GM19023 (cell line): ENCODE measurements around the gene ADORA2A.
"Not testable (repeated sequence)": the region's sequence is repeated elsewhere in the genome, so short reads cannot be mapped to it uniquely, and the experiment has no call there.

ENCODE experiments used
- ATAC-seq: cut with Tn5 transposase; IDR thresholded peaks from one replicate; pipeline ENCODE4 v1.9.1; 2021; ENCODE audit warnings: mild to moderate bottlenecking, moderate library complexity; ENCODE audit not compliant: unreplicated experiment

Gene ADORA2A

DNA sequence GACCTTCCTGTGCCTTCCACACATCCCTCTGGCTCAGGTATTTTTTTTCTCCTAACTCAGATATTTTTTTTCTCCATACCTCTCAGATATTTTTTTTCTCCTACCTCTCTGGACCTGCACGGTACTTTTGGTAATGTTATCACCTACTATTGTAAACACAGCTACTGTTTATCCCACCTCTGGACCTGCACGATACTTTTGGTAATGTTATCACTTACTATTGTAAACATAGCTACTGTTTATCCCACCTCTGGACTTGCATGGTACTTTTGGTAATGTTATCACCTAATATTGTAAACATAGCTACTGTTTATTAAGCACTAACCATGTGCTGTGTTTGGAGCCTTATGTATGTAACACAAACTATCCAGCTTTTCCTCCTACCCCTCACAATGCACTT, 55.6 kb downstream of the ADORA2A start:
- ATAC-seq, result no peak

DNA sequence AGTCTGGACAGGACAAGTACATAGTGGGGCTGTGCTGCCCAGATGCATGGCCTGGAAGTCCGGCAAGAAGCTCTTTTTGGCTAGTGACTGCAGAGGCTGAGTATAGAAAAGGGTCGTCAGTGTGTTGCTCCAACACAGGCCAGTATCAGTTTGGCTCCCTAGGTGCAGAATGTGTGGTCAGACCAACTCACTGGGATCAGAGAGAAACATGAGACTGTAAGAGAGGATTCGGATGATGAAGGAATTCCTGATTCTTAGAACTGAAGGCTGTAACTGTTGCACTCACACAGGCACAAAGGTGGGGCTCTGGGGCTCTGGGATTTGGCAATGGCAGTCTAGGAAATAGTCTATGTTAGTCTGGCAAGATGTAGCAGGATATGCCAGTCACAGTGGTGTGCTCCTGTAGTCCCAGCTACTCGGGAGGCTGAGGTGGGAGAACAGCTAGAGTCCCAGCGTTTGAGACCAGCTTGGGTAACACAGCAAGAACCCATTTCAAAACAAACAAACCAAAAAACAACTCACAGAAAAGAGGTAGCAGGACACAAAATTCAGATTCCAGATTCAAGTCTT, 56.7 kb downstream of the ADORA2A start:
- no peak for ATAC-seq

DNA sequence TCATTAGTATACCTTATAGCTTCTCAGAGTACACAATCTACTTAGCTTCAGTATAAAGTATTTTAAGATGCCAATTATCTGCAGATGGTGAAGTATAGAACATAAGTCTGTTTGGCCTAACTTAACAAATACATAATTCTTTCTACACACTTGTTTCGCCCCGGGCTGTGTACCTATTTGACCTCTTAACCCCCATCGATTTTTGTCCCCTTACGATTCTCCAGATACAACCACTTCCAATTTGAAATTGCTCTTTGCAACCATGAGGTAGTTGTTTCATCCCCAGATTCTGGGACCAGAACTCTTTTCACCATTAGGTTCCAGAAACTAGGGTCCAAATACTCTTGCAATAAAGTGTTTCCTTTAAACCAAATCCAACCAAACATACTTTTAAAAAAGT, 57.8 kb downstream of the ADORA2A start:
- ATAC-seq, result no peak

GRCh38 chr22:24485608-24486007, 58.2 kb downstream of the ADORA2A start:
- ATAC-seq, result no peak

- ATAC-seq, result no peak
Observed at GRCh38 chr22:24486501-24486921, 59.1 kb downstream of the ADORA2A start.

- no peak for ATAC-seq
Observed at GRCh38 chr22:24489011-24489410, 61.6 kb downstream of the ADORA2A start.

DNA sequence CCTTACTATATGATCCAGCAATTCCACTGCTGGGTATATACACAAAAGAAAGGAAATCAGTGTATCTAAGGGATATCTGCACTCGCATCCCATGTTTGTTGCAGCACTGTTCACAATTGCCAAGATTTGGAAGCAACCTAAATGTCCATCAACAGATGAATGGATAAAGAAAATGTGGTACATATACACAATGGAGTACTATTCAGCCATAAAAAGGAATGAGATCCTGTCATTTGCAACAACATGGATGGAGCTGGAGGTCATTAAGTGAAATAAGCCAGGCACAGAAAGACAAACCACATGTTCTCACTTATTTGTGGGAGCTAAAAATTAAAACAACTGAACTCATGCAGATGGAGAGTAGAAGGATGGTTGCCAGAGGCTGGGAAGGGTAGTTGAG, 62.0 kb downstream of the ADORA2A start:
- not testable (repeated sequence) for ATAC-seq
